GM20000 (cell line): ENCODE data around the gene NUMB.

Source experiments
- DNase-seq: peaks from one replicate; pipeline ENCODE4 v3.0.0; 2012; ENCODE audit warnings: low spot score
- TF ChIP-seq, protein P1 (sequence below): IDR thresholded peaks from 2 replicates; pipeline ENCODE4 v1.5.1; 2012; ENCODE audit warnings: mild to moderate bottlenecking, control low read depth; ENCODE audit errors: extremely low read depth, missing control alignments

Gene NUMB

DNA sequence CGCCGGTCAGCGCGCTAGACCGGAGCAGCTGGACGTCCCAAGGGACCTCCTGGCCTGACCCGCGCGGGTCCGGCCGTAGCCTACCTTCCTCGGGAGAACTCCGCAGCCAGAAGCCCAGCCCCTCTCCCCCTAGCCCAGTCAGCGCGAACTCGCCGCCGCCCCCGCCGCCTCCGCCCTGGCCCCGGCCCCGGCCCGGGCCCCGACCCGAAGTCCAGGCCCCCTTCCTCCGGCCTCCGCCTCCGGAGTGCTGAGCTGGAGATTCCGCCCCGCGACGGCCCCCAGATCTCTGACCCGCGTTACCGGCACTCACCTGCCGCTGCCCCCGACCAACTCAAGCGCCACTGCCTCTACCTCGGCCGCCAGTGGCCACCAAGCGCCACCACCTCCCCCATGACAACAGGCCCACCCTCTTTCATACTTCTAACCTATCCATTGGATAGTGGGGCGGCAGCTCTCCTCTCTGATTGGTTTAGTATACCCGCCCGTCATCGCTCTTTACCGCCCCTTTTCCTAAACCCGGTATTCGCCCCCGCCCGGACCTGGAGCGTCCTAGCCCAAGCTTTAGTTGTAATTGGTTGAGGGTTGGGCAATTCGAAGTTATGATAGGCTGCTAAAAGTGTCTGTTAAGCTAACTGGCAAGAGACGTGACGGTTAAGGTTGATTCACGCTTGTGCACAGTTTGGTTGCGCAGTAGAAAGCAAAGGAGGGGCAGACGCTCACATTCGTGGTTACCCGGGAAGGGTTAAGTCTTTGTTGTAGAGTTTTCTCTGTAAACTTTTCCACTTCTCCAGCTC lies at the start of gene NUMB:
Gene NUMB (minus strand): TSS at position 364 of the 794 bp plus-strand sequence. CDS start 102,795 bp downstream, outside the sequence.
- TF ChIP-seq, protein P1, sequence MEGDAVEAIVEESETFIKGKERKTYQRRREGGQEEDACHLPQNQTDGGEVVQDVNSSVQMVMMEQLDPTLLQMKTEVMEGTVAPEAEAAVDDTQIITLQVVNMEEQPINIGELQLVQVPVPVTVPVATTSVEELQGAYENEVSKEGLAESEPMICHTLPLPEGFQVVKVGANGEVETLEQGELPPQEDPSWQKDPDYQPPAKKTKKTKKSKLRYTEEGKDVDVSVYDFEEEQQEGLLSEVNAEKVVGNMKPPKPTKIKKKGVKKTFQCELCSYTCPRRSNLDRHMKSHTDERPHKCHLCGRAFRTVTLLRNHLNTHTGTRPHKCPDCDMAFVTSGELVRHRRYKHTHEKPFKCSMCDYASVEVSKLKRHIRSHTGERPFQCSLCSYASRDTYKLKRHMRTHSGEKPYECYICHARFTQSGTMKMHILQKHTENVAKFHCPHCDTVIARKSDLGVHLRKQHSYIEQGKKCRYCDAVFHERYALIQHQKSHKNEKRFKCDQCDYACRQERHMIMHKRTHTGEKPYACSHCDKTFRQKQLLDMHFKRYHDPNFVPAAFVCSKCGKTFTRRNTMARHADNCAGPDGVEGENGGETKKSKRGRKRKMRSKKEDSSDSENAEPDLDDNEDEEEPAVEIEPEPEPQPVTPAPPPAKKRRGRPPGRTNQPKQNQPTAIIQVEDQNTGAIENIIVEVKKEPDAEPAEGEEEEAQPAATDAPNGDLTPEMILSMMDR, result no peak
- peak; percentile 98 for DNase-seq

DNA sequence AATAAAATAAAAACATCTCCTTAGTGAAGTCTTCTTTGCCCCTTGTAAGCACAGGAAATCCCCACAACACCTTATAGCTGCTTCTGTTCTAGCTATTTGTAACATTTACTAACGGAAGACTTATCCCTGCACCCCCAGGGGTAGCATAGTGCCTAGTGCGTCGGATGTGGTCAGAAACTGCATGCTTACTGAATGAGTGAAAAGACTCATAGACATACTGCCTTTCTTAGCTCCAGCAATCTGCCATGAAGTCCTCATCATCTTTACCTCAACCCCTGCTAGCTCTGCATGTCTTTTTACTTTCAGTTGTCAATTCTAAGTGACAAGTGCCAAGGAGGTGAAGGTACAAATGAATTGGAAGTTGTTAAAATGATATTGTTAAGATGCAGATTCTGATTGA lies 45.3 kb upstream of the NUMB start:
- TF ChIP-seq, protein P1, result no peak
- DNase-seq, result no peak

DNA sequence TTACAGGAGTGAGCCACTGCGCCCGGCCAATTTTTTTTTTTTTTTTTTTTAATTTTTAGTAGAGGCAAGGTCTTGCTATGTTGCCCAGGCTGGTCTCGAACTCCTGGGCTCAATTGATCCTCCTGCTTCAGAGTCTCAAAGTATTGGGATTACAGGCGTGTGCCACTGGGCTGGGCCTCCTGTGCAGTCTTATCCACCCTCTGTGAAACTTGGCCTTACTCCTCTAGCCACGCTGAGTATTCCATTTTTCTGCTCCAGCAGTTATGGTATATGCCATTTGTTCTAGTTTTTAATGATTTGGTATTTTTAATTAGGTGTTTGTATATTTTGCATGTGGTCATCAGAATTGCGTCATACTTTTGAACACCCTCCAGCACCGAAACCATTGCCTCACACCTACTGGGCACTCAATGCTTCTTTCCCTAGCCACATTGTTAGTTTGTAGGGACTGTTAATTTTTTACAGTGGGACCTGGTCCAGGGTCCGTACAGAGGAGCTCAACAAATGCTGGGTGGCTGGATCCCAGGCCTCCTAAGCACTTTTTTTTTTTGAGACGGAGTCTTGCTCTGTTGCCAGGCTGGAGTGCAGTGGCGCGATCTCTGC lies 43.8 kb upstream of the NUMB start:
- TF ChIP-seq, protein P1, result no peak
- DNase-seq, result no peak

DNA sequence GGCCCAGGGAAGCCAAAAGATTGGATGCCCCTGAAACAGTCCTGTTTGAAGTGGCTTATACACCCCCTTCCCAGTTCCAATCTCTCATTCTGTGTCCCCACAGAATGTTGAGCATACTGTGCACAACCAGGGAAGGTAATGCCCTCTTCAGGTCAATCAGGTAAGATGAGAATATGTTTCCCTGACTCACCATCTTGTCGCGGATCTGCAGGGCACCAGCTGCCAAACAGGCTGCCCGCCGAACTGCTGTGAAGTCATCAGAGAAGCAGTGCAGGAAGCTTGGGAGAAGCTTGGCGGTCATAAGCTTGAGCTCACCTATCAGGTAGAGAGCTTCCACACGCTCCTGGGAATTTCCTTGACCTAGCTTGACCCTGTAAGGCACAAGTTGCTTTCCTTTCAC lies 42.0 kb upstream of the NUMB start:
- DNase-seq, result no peak
- TF ChIP-seq, protein P1, result no peak

DNA sequence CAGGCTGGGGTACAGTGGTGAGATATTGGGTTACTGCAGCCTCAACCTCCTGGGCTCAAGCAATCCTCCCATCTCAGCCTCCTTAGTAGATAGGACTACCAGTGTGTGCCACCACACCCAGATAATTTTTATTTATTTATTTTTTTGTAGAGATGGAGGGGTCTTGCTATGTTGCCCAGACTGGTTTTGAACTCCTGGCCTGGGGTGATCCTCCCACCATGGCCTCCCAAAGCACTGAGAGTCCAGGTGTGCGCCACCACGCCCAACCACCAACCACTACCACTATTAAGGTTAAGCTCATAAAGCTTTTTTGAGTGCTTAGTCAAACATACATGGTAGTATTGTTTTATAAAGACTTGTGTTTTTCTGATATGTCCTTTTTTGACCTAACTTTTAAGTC lies 36.2 kb upstream of the NUMB start:
- TF ChIP-seq, protein P1, result no peak
- no peak for DNase-seq

DNA sequence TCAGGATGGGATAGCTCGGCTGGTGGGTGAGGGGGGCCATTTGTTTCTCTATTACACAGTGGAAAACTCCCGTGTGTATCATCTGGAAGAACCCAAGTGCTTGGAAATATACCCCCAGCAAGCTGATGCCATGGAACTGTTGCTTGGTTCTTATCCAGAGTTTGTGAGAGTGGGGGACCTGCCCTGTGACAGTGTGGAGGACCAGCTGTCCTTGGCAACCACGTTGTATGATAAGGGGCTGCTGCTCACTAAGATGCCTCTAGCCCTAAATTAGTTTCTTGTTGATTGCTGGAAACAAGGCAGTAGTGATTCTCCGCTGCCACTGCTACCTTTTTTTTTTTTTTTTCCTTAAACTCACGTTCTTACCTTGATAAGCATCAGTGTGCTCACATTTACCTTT lies 34.3 kb upstream of the NUMB start:
- TF ChIP-seq, protein P1, result no peak
- no peak for DNase-seq

DNA sequence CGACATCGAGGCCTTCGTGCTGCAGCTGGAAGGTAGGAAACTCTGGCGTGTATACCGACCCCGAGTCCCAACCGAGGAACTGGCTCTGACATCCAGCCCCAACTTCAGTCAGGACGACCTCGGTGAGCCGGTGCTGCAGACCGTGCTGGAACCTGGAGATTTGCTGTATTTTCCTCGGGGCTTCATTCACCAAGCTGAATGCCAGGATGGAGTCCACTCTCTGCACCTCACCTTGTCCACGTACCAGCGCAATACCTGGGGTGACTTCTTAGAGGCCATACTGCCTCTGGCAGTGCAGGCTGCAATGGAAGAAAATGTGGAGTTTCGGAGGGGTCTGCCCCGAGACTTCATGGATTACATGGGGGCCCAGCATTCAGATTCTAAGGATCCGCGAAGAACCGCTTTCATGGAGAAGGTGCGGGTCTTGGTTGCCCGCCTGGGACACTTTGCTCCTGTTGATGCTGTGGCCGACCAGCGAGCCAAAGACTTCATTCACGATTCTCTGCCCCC lies 33.8 kb upstream of the NUMB start:
- TF ChIP-seq, protein P1, result no peak
- DNase-seq, result no peak
